H1 (cell line): ENCODE results near the gene KLHL26. TPM values are rescaled to one million over a fixed set of nuclear protein-coding genes. Genes with fewer than 3 reads are reported as not detected.

Experiments
- CTCF ChIA-PET: fragments of 300-600 bp; sonication (Branson Sonifier 250); formaldehyde crosslinking; loops from one replicate; lab custom pipeline; 2021; ENCODE audit not compliant: partially characterized antibody; lab: Charles Lee
- POLR2A ChIA-PET: fragments of 300-600 bp; sonication (Branson Sonifier 250); formaldehyde crosslinking; loops from one replicate; lab custom pipeline; 2021; ENCODE audit warnings: inconsistent platforms; ENCODE audit not compliant: partially characterized antibody; lab: Charles Lee
- DNase-seq, 2 experiments: peaks; one replicate each; pipeline versions ENCODE4 v3.0.0 to v3.0.0-alpha.2; 2010 to 2022; ENCODE audit warnings: low spot score in 2 of 2, low read depth in 1 of 2, mixed read lengths in 1 of 2
- FAIRE-seq: peaks from 2 replicates; lab custom pipeline; 2011; peaks lifted over from hg19 to GRCh38; lab: Jason Lieb, UNC
- H2AFZ ChIP-seq: 2 replicates; pipeline ENCODE4 v1.8.1; 2012; ENCODE audit warnings: low read length, inconsistent platforms
- H2AK5ac ChIP-seq: 2 replicates; pipeline ENCODE4 v1.6.1; 2013; ENCODE audit warnings: low read depth, low read length
- H2BK120ac ChIP-seq: replicated peaks from 2 replicates; pipeline ENCODE3; 2013; ENCODE audit warnings: low read depth, low read length, inconsistent platforms
- H2BK12ac ChIP-seq: 2 replicates; pipeline ENCODE4 v1.6.1; 2013; ENCODE audit warnings: low read depth, low read length
- H2BK15ac ChIP-seq: 2 replicates; pipeline ENCODE4 v1.6.1; 2013; ENCODE audit warnings: low read length
- H2BK20ac ChIP-seq: 2 replicates; pipeline ENCODE4 v1.6.1; 2013; ENCODE audit warnings: low read length
- H2BK5ac ChIP-seq: 2 replicates; pipeline ENCODE4 v1.6.1; 2013; ENCODE audit warnings: low read depth, low read length
- H3K14ac ChIP-seq: 2 replicates; pipeline ENCODE4 v1.6.1; 2013; ENCODE audit warnings: inconsistent platforms; ENCODE audit not compliant: insufficient read length
- H3K18ac ChIP-seq: 2 replicates; pipeline ENCODE4 v1.6.1; 2013; ENCODE audit warnings: low read length; ENCODE audit errors: extremely low read depth
- H3K23ac ChIP-seq: 2 replicates; pipeline ENCODE4 v1.6.1; 2013; ENCODE audit warnings: inconsistent platforms; ENCODE audit not compliant: insufficient read length
- H3K23me2 ChIP-seq: 2 replicates; pipeline ENCODE4 v1.6.1; 2013; ENCODE audit warnings: low read depth, low read length
- H3K27ac ChIP-seq: 2 replicates; pipeline ENCODE4 v1.6.1; 2011; ENCODE audit warnings: low read depth, low read length, inconsistent platforms
- H3K27me3 ChIP-seq, 4 experiments: replicated peaks in 1 of 4; 1 replicate in 1 of 4; 2 replicates in 3 of 4; pipeline versions ENCODE4 v1.6.1 to v1.8.1; 2011 to 2013; ENCODE audit warnings: low read length in 3 of 4, mild to moderate bottlenecking in 3 of 4, inconsistent platforms in 2 of 4, mixed read lengths in 2 of 4, moderate library complexity in 1 of 4; ENCODE audit not compliant: control insufficient read depth in 3 of 4, insufficient read depth in 3 of 4; ENCODE audit errors: extremely low read depth in 1 of 4
- H3K36me3 ChIP-seq, 4 experiments: 2 replicates each; pipeline versions ENCODE4 v1.6.1 to v1.8.1; 2011 to 2013; ENCODE audit warnings: mild to moderate bottlenecking in 4 of 4, low read length in 3 of 4, moderate library complexity in 2 of 4, control low read depth in 1 of 4, inconsistent platforms in 1 of 4; ENCODE audit not compliant: insufficient read depth in 4 of 4, control insufficient read depth in 2 of 4
- H3K4ac ChIP-seq: replicated peaks from 2 replicates; pipeline ENCODE3; 2013; ENCODE audit warnings: low read length, low read depth, mixed read lengths, inconsistent platforms; ENCODE audit not compliant: insufficient read length
- H3K4me1 ChIP-seq, 4 experiments: replicated peaks in 1 of 4; 1 replicate in 1 of 4; 2 replicates in 3 of 4; pipeline versions ENCODE4 v1.6.1 to v1.8.1; 2011 to 2013; ENCODE audit warnings: low read length in 3 of 4, inconsistent platforms in 2 of 4, mixed read lengths in 1 of 4; ENCODE audit not compliant: insufficient read depth in 4 of 4, control insufficient read depth in 3 of 4
- H3K4me2 ChIP-seq, 2 experiments: 2 replicates each; pipeline versions ENCODE4 v1.6.1 to v1.8.1; 2011 to 2013; ENCODE audit warnings: low read depth in 2 of 2, low read length in 2 of 2, control low read depth in 1 of 2, inconsistent platforms in 1 of 2, mild to moderate bottlenecking in 1 of 2; ENCODE audit not compliant: insufficient read depth in 1 of 2
- H3K4me3 ChIP-seq, 4 experiments: fragments of 200-600, 300-600 bp in 1 of 4; sonication (generic), shearing (Covaris generic), sonication (Bioruptor Twin) in 1 of 4; 2 replicates each; pipeline versions ENCODE4 v1.5.1 to v1.8.1; 2011 to 2016; ENCODE audit warnings: low read length in 4 of 4, low read depth in 3 of 4, control low read depth in 2 of 4, inconsistent platforms in 2 of 4, mild to moderate bottlenecking in 2 of 4, mixed read lengths in 1 of 4, moderate library complexity in 1 of 4; ENCODE audit not compliant: insufficient read depth in 2 of 4; ENCODE audit errors: extremely low read depth in 1 of 4
- H3K56ac ChIP-seq: replicated peaks from 2 replicates; pipeline ENCODE3; 2013; ENCODE audit warnings: low read depth, mild to moderate bottlenecking, mixed read lengths, low read length, inconsistent platforms; ENCODE audit not compliant: insufficient read length
- H3K79me1 ChIP-seq: 2 replicates; pipeline ENCODE4 v1.6.1; 2013; ENCODE audit warnings: low read depth, low read length, control low read depth
- H3K79me2 ChIP-seq, 2 experiments: 2 replicates each; pipeline versions ENCODE4 v1.6.1 to v1.8.1; 2012 to 2013; ENCODE audit warnings: low read length in 2 of 2, mild to moderate bottlenecking in 2 of 2, inconsistent platforms in 1 of 2; ENCODE audit not compliant: insufficient read depth in 2 of 2, control insufficient read depth in 1 of 2
- H3K9ac ChIP-seq, 4 experiments: replicated peaks in 1 of 4; 1 replicate in 1 of 4; 2 replicates in 3 of 4; pipeline versions ENCODE4 v1.6.1 to v1.8.1; 2011 to 2013; ENCODE audit warnings: low read depth in 3 of 4, low read length in 3 of 4, control low read depth in 2 of 4, mild to moderate bottlenecking in 2 of 4, moderate library complexity in 2 of 4, inconsistent platforms in 1 of 4; ENCODE audit errors: extremely low read depth in 1 of 4
- H3K9me3 ChIP-seq, 2 experiments: 2 replicates each; pipeline versions ENCODE4 v1.6.1 to v1.8.1; 2012 to 2013; ENCODE audit warnings: mild to moderate bottlenecking in 2 of 2, moderate library complexity in 2 of 2, control low read depth in 1 of 2, inconsistent platforms in 1 of 2, low read depth in 1 of 2, low read length in 1 of 2, mixed read lengths in 1 of 2; ENCODE audit not compliant: insufficient read depth in 2 of 2
- H4K20me1 ChIP-seq, 2 experiments: replicated peaks in 1 of 2; 2 replicates each; pipeline versions ENCODE3 to v1.8.1; 2011 to 2013; ENCODE audit warnings: inconsistent platforms in 2 of 2, low read length in 2 of 2, mild to moderate bottlenecking in 1 of 2; ENCODE audit not compliant: insufficient read depth in 2 of 2, control insufficient read depth in 1 of 2
- H4K5ac ChIP-seq: 2 replicates; pipeline ENCODE4 v1.6.1; 2013; ENCODE audit warnings: low read length, low read depth, mixed read lengths, inconsistent platforms; ENCODE audit not compliant: insufficient read length
- H4K8ac ChIP-seq: 2 replicates; pipeline ENCODE4 v1.8.0; 2013; ENCODE audit warnings: mild to moderate bottlenecking, moderate library complexity, low read length, inconsistent platforms; ENCODE audit not compliant: insufficient read depth; ENCODE audit errors: extremely low read depth
- H4K91ac ChIP-seq: replicated peaks from 2 replicates; pipeline ENCODE3; 2013; ENCODE audit warnings: low read length, mixed read lengths, inconsistent platforms; ENCODE audit not compliant: insufficient read length
- ASH2L ChIP-seq: fragments of 200-600, 300-600 bp; sonication (generic); IDR thresholded peaks from one replicate; pipeline ENCODE4 v1.7.1; 2017; ENCODE audit warnings: low read length
- BACH1 ChIP-seq: IDR thresholded peaks from 2 replicates; pipeline ENCODE4 v1.6.1; 2012; ENCODE audit warnings: low read length, improper control_type of control experiment
- CREB1 ChIP-seq: IDR thresholded peaks from 2 replicates; pipeline ENCODE4 v1.6.1; 2012; ENCODE audit warnings: inconsistent platforms
- EGR1 ChIP-seq: IDR thresholded peaks from 2 replicates; pipeline ENCODE4 v1.6.1; 2011; ENCODE audit warnings: low read depth, low read length, borderline replicate concordance
- GTF2F1 ChIP-seq: IDR thresholded peaks from 2 replicates; pipeline ENCODE4 v1.6.1; 2012; ENCODE audit warnings: low read depth, low read length, improper control_type of control experiment, borderline replicate concordance
- HDAC2 ChIP-seq, 2 experiments: fragments of 300-600 bp in 1 of 2; sonication (generic) in 1 of 2; IDR thresholded peaks; 2 replicates each; pipeline ENCODE4 v1.6.1; 2011 to 2012; ENCODE audit warnings: low read depth in 2 of 2, low read length in 2 of 2, mild to moderate bottlenecking in 2 of 2, moderate library complexity in 2 of 2, borderline replicate concordance in 1 of 2, inconsistent platforms in 1 of 2
- KDM1A ChIP-seq: fragments of 200-600, 300-600 bp; sonication (generic); IDR thresholded peaks from 2 replicates; pipeline ENCODE4 v1.7.1; 2016; ENCODE audit warnings: mild to moderate bottlenecking, low read length, borderline replicate concordance
- KDM4A ChIP-seq: IDR thresholded peaks from one replicate; pipeline ENCODE4 v1.7.1; 2012; ENCODE audit warnings: low read depth, mild to moderate bottlenecking, moderate library complexity, low read length, inconsistent platforms; ENCODE audit not compliant: severe bottlenecking
- KDM5A ChIP-seq: fragments of 200-600 bp; IDR thresholded peaks from 2 replicates; pipeline ENCODE4 v1.7.1; 2012; ENCODE audit warnings: mild to moderate bottlenecking, low read length, inconsistent platforms, mixed read lengths
- PHF8 ChIP-seq: fragments of 200-600 bp; sonication (generic); conservative IDR thresholded peaks from 2 replicates; pipeline ENCODE4 v1.7.1; 2012; ENCODE audit warnings: low read depth, mild to moderate bottlenecking, inconsistent platforms, low read length, moderate library complexity
- RBBP5 ChIP-seq: IDR thresholded peaks from 2 replicates; pipeline ENCODE4 v1.7.1; 2012; ENCODE audit warnings: low read depth, mild to moderate bottlenecking, inconsistent platforms, low read length, moderate library complexity, borderline replicate concordance
- RXRA ChIP-seq: IDR thresholded peaks from 2 replicates; pipeline ENCODE4 v1.6.1; 2011; ENCODE audit warnings: low read depth, mild to moderate bottlenecking, low read length, moderate library complexity; ENCODE audit not compliant: insufficient read depth
- SIX5 ChIP-seq: IDR thresholded peaks from 2 replicates; pipeline ENCODE4 v1.6.1; 2011; ENCODE audit warnings: mild to moderate bottlenecking, low read depth, low read length
- SP2 ChIP-seq: IDR thresholded peaks from 2 replicates; pipeline ENCODE4 v1.6.1; 2012; ENCODE audit warnings: mild to moderate bottlenecking, low read length, inconsistent platforms
- TEAD4 ChIP-seq: IDR thresholded peaks from 2 replicates; pipeline ENCODE4 v1.6.1; 2012; ENCODE audit warnings: low read depth, low read length, inconsistent platforms, mixed read lengths
- WGBS, 2 experiments: shearing (Covaris generic) in 1 of 2; methylation state at CpG; one replicate each; pipeline versions ENCODE4 v1.1.6 to v1.1.7; 2013 to 2015; ENCODE audit warnings: low lambda C conversion rate in 2 of 2, mixed read lengths in 2 of 2, inconsistent platforms in 1 of 2, low coverage in 1 of 2, missing lambda C conversion rate in 1 of 2; ENCODE audit not compliant: insufficient replicate concordance in 2 of 2, insufficient coverage in 1 of 2, insufficient read length in 1 of 2; ENCODE audit errors: extremely low coverage in 1 of 2, missing lambda C conversion rate in 1 of 2; 5-methylcytosine and 5-hydroxymethylcytosine counted together
- polyA plus RNA-seq, 7 experiments: library from polyadenylated mRNA; depleted of rRNA in 3 of 7; stranded (reverse) in 5 of 7; unstranded in 2 of 7; fragments of >200 nt in 5 of 7; fragments of 200-250 nt in 2 of 7; gene quantifications; 1 replicate in 5 of 7; 2 replicates in 1 of 7; 4 replicates in 1 of 7; pipeline versions ENCODE4 v1.2.1 to v1.2.3, GENCODE V29; 2011 to 2013; ENCODE audit warnings: missing spikeins in 2 of 7, mixed read lengths in 2 of 7
- total RNA-seq: library from RNA; stranded (reverse); fragmentation: NEBNext Ultra II Directional; extraction: Animal tissue kit (Norgen Biotek cat#: 25700); gene quantifications from 2 replicates; pipeline ENCODE4 v1.2.1, GENCODE V29; 2021

Gene KLHL26
- total and polyA plus RNA-seq, 2 of the 8 experiments (the other 6 are each of a cell fraction or from before 2014, with no cell fraction given) = 2.2 to 8.8 TPM

GRCh38 chr19:18712981-18713380, 76.2 kb downstream of the KLHL26 start:
- FAIRE-seq = no peak
- CTCF ChIA-PET = interaction anchor here (0.8 kb wide), 1 partner anchor 122 kb away, joined by 3 read pairs; no protein-coding TSS in a partner anchor
- Histone ChIP-seq H4K8ac (no peak overlapping the region), H2AFZ (no peak overlapping the region), H2BK120ac (no peak overlapping the region), H4K20me1 (peaks cover 8 to 31% of the 10 kb centered on the region in 2 experiments), H3K36me3 (no peaks in the 10 kb centered on the region), H3K56ac (no peak overlapping the region), H3K79me1 (peaks cover 3% of the 10 kb centered on the region), H3K27ac (no peak overlapping the region), H3K23me2 (0 out of 2 replicates have a peak, but pooled peaks cover 2% of the 10 kb centered on the region), H2BK5ac (no peak overlapping the region), H3K4me2 (no peak overlapping the region), H2AK5ac (no peak overlapping the region), H4K5ac (no peak overlapping the region), H2BK12ac (no peak overlapping the region), H3K4me1 (peaks cover 0 to 3% (median 0%) of the 10 kb centered on the region in 4 experiments; a peak in 1 of 7 replicates), H3K18ac (no peak overlapping the region), H3K23ac (no peak overlapping the region), H4K91ac (no peak overlapping the region), H3K4me3 (no peak overlapping the region), H2BK20ac (no peak overlapping the region), H3K4ac (no peak overlapping the region), H3K9ac (no peak overlapping the region), H3K9me3 (no peaks in the 10 kb centered on the region), H3K79me2 (peaks cover 0 to 3% of the 10 kb centered on the region in 2 experiments; a peak in 1 of 4 replicates), H3K14ac (no peak overlapping the region), H2BK15ac (no peak overlapping the region), H3K27me3 (no peaks in the 10 kb centered on the region)
- WGBS, 2 experiments = 92% methylated on average over 5 of the region's 5 CpGs; no CpG with 5 or more reads in 1 of the 2 experiments
- DNase-seq = no peak
- POLR2A ChIA-PET = interaction anchor here (1.4 kb wide), 1 partner anchor 9 kb away, joined by 3 read pairs; no protein-coding TSS in a partner anchor
- TF ChIP-seq CREB1 = no peak
- no peak for TF ChIP-seq HDAC2 (IDR thresholded peaks at IDR 0.05; ENCODE audit: borderline replicate concordance in 1 of 2, low read depth in 2 of 2, low read length in 2 of 2)
- no peak for TF ChIP-seq KDM5A
- TF ChIP-seq SIX5 = no peak
- no peak for TF ChIP-seq SP2
- TF ChIP-seq KDM4A = no peak
- TF ChIP-seq RBBP5 = no peak
- TF ChIP-seq PHF8 = no peak
- no peak for TF ChIP-seq EGR1
- no peak for TF ChIP-seq GTF2F1
- no peak for TF ChIP-seq TEAD4
- no peak for TF ChIP-seq BACH1
- no peak for TF ChIP-seq RXRA
- no peak for TF ChIP-seq KDM1A
- TF ChIP-seq ASH2L = no peak
